ENCODE data around the gene RAB3GAP2. TPM values are rescaled to one million over a fixed set of nuclear protein-coding genes. Genes with fewer than 3 reads are reported as not detected.

The RAB3GAP2 gene
- total RNA-seq, 3 donors from 2014 or later = 30.9 to 43.2 (median 42.3) TPM

DNA sequence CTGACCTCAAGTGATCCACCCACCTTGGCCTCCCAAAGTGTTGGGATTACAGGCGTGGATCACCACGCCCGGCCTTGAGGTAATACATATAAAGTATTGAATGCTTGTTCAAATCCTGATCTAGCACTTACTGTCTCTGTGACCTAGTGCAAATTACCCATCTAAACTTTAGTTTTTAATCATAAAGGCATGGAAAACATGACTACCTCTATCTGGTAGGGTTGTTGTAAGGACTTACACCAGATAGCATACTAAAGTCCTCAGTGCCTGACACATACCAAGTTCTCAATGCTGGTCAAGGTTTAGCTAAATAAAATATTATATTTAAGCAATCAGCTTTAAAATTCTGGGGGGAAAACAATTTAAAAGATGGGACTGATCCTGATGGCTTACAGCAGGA is 38.3 kb downstream of the RAB3GAP2 start:
- no peak overlapping the region for H3K4me3 ChIP-seq
- no peak overlapping the region for H3K27ac ChIP-seq
- no peak for TF ChIP-seq POLR2AphosphoS5 (IDR thresholded peaks at IDR 0.05)
- TF ChIP-seq, protein P1, sequence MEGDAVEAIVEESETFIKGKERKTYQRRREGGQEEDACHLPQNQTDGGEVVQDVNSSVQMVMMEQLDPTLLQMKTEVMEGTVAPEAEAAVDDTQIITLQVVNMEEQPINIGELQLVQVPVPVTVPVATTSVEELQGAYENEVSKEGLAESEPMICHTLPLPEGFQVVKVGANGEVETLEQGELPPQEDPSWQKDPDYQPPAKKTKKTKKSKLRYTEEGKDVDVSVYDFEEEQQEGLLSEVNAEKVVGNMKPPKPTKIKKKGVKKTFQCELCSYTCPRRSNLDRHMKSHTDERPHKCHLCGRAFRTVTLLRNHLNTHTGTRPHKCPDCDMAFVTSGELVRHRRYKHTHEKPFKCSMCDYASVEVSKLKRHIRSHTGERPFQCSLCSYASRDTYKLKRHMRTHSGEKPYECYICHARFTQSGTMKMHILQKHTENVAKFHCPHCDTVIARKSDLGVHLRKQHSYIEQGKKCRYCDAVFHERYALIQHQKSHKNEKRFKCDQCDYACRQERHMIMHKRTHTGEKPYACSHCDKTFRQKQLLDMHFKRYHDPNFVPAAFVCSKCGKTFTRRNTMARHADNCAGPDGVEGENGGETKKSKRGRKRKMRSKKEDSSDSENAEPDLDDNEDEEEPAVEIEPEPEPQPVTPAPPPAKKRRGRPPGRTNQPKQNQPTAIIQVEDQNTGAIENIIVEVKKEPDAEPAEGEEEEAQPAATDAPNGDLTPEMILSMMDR (IDR thresholded peaks at IDR 0.05) = no peak
- TF ChIP-seq POLR2A (IDR thresholded peaks at IDR 0.05) = no peak
- intact Hi-C loops (cut with DNase I; ENCODE audit: low total_unique reads) = no loop called here
- no peaks in the 10 kb centered on the region for H3K4me1 ChIP-seq
- no peaks in the 10 kb centered on the region for H3K27me3 ChIP-seq
- no peaks in the 10 kb centered on the region for H3K9me3 ChIP-seq
- no peak for DNase-seq (ENCODE audit: low spot score in 2 of 2)
- no peaks in the 10 kb centered on the region for H3K36me3 ChIP-seq

DNA sequence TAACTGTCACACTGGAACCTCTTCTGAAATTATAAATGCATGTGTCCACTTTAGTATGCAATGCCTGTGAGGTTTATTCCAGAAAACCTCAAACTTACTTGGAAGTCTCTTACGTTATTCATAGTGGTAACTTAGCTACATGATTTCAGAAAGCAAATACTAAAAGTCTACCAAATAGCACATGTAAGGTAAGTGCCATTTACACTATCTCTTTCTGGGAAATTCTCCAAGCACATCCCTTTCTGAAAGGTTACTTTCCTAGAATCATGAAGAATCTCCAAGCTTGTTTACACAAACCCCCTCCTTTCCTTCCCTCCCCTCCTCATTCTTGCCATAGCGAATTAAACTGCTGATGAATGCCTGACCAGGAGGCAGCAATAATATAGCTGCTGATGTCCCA is 42.5 kb downstream of the RAB3GAP2 start:
- no peaks in the 10 kb centered on the region for H3K9me3 ChIP-seq
- no peak overlapping the region for H3K4me3 ChIP-seq
- no peak for DNase-seq (ENCODE audit: low spot score in 2 of 2)
- no peaks in the 10 kb centered on the region for H3K36me3 ChIP-seq
- no peak for TF ChIP-seq POLR2A (IDR thresholded peaks at IDR 0.05)
- TF ChIP-seq, protein P1 (IDR thresholded peaks at IDR 0.05) = no peak
- no peak for TF ChIP-seq POLR2AphosphoS5 (IDR thresholded peaks at IDR 0.05)
- no peaks in the 10 kb centered on the region for H3K27me3 ChIP-seq
- intact Hi-C loops (cut with DNase I; ENCODE audit: low total_unique reads) = no loop called here
- H3K4me1 ChIP-seq = no peaks in the 10 kb centered on the region
- no peak overlapping the region for H3K27ac ChIP-seq

DNA sequence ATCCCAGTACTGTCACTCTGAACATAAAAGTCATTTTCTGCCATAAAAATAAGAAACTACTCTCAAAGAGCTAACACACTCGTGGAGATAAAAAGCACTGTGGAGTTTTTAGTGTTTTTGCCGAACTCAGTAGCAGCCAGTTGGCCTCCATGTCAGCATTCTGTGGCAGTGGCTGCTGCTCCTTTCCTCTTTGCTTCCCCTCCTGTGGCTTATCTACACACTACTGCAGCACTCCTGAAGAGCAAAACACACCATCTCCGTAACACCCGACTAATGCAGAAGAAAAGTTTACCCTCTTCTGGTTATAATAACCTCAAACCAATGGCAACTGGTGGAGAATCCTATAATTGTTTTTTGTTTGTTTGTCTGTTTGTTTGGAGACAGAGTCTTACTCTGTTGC is 44.9 kb downstream of the RAB3GAP2 start:
- no peak for DNase-seq (ENCODE audit: low spot score in 2 of 2)
- no peaks in the 10 kb centered on the region for H3K4me1 ChIP-seq
- TF ChIP-seq POLR2A (IDR thresholded peaks at IDR 0.05) = no peak
- no peak for TF ChIP-seq POLR2AphosphoS5 (IDR thresholded peaks at IDR 0.05)
- TF ChIP-seq, protein P1 (IDR thresholded peaks at IDR 0.05) = no peak
- no peaks in the 10 kb centered on the region for H3K27me3 ChIP-seq
- no peaks in the 10 kb centered on the region for H3K9me3 ChIP-seq
- no peak overlapping the region for H3K27ac ChIP-seq
- no peaks in the 10 kb centered on the region for H3K36me3 ChIP-seq
- no peak overlapping the region for H3K4me3 ChIP-seq
- intact Hi-C loops (cut with DNase I; ENCODE audit: low total_unique reads) = no loop called here

DNA sequence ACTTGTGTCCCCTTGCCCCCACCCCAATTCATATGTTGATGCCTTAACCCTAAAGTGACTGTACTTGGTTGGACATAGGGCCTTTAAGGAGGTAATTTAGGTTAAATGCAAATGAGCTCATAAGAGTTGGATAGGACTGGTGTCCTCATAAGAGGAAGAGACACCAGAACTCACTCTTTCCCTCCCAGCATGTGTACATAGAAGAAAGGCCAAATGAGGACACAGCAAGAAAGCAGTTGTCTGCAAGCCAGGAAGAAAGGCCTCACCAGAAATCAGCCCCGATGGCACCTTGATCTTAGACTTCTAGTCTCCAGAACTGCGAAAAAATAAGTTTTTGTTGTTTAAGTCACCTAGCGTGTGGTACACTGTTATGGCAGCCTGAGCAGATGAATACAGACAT is 45.5 kb downstream of the RAB3GAP2 start:
- Histone ChIP-seq H3K27ac (no peak overlapping the region), H3K36me3 (no peaks in the 10 kb centered on the region), H3K4me1 (no peaks in the 10 kb centered on the region), H3K27me3 (no peaks in the 10 kb centered on the region), H3K4me3 (no peak overlapping the region), H3K9me3 (no peaks in the 10 kb centered on the region)
- no peak for TF ChIP-seq POLR2A (IDR thresholded peaks at IDR 0.05)
- DNase-seq (ENCODE audit: low spot score in 2 of 2) = no peak
- intact Hi-C loops (cut with DNase I; ENCODE audit: low total_unique reads) = no loop called here

DNA sequence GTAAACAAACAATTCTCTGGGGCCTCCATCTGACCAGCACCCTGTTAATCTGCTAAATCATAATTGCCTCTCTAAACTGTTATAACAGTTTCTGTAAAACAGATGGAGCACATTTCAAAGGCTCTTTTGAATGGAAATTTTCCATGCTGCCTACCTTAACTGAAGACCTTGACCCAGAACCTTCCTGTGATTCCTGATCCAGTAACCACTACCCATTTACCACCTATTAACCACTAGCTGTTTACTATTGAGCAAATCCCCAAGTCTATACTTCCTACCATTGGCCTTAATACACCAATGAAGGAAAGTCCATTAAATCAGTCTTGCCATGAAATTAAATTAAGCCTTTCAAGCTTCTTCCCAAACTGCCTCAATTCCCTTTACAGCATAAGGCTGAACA is 46.3 kb downstream of the RAB3GAP2 start:
- TF ChIP-seq, protein P1 (IDR thresholded peaks at IDR 0.05) = no peak
- Histone ChIP-seq H3K9me3 (no peaks in the 10 kb centered on the region), H3K27ac (no peak overlapping the region), H3K4me1 (no peaks in the 10 kb centered on the region), H3K27me3 (no peaks in the 10 kb centered on the region), H3K36me3 (no peaks in the 10 kb centered on the region), H3K4me3 (no peak overlapping the region)
- DNase-seq (ENCODE audit: low spot score in 2 of 2) = no peak
- intact Hi-C loops (cut with DNase I; ENCODE audit: low total_unique reads) = no loop called here

DNA sequence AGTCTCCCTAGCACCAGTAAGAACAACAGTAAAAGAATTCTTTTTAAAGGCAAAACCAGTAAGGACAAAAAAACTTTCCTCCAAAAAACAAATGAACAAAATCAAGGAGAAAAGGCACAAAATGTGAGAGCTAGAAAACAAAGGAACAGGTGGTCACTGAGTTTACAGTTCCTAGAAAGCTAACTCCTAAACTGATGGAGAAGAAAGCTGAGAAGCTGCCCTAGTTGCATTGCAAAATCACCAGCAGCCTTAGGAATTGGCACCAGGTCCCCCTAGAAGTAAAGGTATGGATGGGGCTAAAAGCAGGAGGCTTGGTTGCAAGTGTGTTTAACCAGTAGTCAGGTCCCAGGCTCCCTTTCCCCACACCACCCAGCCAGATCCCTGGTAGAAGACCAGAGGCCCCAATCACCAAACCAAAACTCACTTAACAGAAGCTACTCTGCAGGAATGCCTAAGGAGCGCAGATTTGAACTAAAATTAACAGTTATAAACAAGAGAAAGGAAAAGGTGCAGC is 47.6 kb downstream of the RAB3GAP2 start:
- no peaks in the 10 kb centered on the region for H3K9me3 ChIP-seq
- no peaks in the 10 kb centered on the region for H3K36me3 ChIP-seq
- no peak for DNase-seq (ENCODE audit: low spot score in 2 of 2)
- no peak for TF ChIP-seq POLR2A (IDR thresholded peaks at IDR 0.05)
- TF ChIP-seq, protein P1 (IDR thresholded peaks at IDR 0.05) = no peak
- no peak for TF ChIP-seq POLR2AphosphoS5 (IDR thresholded peaks at IDR 0.05)
- intact Hi-C loops (cut with DNase I; ENCODE audit: low total_unique reads) = no loop called here
- no peaks in the 10 kb centered on the region for H3K4me1 ChIP-seq
- H3K27ac ChIP-seq = no peak overlapping the region
- no peak overlapping the region for H3K4me3 ChIP-seq
- no peaks in the 10 kb centered on the region for H3K27me3 ChIP-seq
